Fibroblast of gingiva (primary cell): Measurements from ENCODE around the gene HOXA10.
A peak's percentile ranks its signal among the peaks of the same experiment; 100 is the strongest.

Experiments used
- DNase-seq: peaks from one replicate; pipeline ENCODE4 v3.0.0-alpha.2; 2011; ENCODE audit warnings: low read depth

Gene HOXA10

DNA sequence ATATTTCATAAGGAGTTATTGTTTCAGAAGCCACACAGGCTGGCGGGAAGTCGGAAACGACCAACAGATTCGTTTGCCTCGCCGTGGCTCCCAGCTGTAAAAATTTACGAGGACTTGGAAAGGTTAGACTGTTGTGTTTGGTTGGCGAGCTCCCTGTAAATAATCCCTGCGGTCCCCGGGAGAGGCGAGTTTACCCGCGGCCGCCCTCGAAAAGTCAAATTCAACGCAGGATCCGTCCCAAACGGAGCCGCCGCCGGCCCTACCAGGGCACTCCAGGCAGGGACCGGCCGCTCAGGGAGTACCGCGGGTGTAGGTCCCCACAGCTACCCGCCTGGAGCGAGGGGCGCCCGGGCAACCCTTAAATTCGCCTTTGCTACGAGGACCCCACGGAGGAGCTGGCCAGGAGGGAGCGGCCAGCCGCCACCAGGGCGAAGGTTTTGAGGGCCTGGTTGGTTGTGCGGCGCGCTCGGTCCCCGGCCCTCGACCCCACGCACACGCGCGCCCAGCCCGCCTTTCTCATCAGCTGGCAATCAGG is 8.1 kb downstream of the HOXA10 start:
- no peak for DNase-seq

DNA sequence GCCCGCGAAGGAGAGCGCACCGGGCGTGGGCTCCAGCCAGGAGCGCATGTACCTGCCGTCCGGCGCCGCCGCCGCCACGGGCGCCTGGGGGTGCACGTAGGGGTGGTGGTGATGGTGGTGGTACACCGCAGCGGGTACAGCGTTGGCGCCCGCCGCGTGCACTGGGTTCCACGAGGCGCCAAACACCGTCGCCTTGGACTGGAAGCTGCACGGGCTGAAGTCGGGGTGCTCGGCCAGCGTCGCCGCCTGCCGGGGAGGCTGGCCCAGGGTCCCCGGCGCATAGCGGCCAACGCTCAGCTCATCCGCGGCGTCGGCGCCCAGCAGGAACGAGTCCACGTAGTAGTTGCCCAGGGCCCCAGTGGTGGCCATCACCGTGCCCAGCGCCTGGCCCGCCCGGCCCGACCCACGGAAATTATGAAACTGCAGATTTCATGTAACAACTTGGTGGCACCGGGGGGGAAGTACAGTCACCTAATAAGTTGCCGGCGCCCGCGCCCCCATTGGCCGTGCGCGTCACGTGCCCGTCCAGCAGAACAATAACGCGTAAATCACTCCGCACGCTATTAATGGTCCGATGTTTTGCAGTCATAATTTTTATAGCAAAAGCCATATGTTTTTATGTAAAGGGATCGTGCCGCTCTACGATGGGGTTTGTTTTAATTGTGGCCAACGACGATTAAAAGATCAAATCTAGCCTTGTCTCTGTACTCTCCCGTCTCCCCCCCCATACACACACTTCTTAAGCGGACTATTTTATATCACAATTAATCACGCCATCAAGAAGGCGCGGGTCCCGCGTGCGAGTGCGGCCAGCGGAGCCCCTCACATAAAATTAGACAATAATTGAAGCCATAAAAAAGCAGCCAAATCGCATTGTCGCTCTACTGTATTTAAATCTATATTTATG is 8.8 kb downstream of the HOXA10 start, which contains the start of gene HOXA9:
TSS of gene HOXA9 (minus strand) at position 449 of the 907 bp plus-strand sequence. CDS start at position 369, 80 bp downstream.
- no peak for DNase-seq

DNA sequence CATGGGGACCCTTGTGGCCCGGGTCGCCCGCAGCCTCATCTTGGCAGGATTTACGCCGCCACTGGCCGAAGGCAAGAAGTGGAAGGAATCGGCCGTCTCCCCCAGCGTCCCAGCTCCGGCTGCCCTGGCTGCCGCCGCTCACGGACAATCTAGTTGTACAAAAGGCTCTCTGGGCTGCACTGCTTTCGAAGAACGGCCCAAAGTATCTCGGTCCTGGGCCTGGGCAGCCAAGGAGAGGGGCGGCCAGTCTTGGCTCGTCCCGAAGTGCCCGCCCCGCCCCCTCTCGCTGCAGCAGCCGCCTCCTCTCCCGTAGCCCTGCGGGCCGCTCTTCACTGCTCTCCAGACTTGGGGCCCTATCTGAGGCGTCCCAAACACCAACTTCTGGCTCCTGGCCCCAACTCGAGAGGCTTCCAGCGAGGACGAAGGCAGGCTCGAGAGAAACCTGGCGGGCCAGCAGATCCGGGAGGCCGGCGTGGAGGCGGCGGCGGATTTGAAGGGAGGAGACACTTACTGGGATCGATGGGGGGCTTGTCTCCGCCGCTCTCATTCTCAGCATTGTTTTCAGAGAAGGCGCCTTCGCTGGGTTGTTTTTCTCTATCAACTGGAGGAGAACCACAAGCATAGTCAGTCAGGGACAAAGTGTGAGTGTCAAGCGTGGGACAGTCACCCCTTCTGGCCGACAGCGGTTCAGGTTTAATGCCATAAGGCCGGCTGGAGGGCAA is 9.6 kb downstream of the HOXA10 start:
- no peak for DNase-seq

DNA sequence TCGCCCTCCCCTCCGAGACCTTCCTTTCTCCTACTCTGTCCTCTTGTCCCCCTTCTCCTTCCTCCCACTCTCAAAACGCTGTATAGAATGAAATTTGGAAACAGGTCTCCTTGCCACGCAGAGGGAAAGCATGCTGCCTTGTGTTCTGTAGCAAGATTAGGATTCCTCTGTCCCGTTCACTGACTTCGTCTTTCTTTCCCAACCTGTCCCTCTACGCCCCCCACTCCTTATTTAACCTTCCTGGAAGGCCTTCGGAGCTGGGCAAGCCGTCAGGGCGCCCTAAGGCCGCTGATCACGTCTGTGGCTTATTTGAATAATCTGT is 10.1 kb downstream of the HOXA10 start:
- no peak for DNase-seq

GRCh38 chr7:27163288-27164044 is 10.7 kb downstream of the HOXA10 start:
- DNase-seq = no peak

DNA sequence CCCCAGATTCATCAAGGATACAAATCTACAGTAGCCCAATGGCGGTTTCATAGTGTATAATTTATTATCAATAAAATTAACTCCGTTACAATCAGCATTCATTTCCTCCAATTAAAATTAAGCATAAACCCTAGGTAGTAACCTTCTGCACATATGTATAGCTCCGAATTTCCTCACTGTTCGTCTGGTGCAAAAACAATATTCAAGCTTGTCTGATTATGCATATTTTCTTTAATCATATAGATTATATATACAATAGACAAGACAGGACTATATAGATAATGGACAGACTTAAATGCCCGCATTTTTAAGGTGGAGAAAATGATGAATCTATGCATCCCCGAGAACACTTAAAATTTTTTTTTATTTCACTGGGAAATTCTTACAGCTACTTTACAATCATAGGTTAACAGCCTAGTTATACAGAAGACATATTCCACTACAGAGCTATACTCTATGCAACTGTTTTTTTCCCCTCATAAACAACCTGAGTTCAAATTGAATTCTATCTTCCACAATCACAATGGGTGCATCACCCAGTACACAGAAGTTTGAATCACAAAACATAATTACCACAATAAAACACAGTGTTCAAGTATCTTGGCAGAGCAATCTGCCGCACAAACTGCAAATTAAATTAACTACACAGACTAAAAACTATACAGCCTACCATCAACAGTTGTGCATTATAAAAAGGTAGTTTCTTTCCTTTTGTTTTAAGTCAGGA is 11.4 kb downstream of the HOXA10 start:
- no peak for DNase-seq

DNA sequence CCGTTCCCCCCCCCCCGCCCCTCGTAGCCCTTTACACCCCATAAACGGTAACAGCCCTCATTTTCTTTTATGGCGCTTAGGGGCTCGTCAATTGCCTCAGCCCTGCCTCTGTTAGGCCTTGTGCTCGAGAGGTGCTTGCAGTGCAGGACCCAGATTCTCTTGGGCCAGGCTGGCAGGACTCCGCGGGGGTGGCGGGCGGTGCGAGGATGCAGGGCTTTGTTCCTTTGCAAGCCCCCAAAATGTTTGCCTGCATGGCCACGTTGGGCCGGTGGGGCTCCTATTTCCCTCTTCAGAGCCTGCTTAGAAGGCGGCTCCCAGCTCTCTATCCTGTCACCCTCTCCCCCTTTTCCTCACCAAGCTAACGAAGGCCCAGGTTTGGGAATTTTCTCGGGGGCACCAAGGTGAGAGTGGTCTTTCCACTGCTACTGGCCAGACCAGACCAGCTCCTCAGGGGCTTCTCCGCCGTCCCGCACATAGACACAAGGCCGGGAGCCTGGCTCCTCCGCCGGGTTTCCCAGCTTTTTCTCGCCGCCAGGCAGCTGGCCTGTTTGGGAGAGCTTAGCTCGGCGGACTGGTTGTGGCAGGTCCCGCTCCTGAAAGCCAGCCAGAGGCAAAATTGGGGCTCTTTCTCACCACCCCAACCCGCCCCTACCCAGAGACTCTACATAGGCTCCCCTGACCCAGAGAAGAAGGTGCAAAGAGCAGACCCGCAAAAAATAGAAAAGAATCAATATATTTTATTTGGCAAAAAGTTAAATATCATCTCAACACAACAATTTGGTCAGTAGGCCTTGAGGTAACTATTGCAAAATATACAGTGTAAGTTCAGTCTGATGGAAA is 12.2 kb downstream of the HOXA10 start:
- DNase-seq = no peak

GRCh38 chr7:27161214-27161720 is 12.9 kb downstream of the HOXA10 start:
- no peak for DNase-seq

DNA sequence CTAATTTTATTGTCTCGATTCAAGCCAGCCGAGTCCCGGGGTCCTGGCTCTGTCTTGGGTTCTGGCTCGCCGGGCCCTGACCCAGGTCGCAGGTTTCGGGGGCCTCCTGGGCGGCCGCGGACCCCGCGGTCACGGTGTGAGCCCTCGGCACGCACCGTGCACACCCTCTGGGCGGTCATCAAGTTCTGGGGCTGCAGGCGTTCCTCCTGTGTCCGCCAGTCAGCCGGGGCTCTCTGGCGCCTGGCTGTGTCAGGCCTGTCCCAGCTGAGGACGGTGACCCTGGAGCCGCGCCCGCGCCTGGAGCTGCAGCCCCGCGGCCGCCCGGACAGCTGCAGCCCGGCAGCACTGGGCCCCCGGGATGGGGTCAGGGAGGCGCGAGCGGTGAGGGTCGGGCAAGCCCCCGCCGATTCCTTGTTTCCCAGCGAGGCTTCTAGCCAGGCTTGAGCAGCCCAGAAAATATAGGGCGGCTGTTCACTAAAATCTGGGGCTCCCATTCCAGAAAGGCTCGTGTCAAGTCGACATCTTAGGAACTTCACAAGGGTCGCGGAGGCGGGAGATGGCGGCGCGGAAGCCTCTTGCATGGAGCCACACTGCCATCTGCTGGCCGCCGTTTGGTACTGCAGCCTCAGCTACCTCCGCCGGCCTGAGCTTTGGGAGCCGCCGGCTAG is 13.4 kb downstream of the HOXA10 start:
- peak; percentile 63 for DNase-seq

DNA sequence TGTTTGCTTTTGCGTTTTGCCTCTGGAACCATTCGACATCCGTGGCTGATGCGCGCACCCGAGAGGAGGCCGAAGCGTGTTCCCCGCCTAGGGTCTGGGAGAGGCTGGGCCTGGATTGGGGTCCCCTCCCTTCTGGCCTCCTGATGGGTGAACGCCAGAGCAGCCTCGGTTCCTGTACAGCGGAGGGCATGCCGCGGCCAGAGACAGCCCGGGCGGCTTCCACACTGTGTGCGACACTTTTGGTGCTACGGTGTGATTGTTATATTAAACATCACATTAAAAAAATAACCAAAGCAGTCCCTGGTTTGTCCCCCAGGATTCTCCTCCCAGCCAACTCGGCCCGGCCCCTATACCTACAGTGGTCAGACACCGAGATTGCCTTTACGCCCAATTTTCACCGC is 14.0 kb downstream of the HOXA10 start:
- DNase-seq = no peak

GRCh38 chr7:27159266-27160144 is 14.6 kb downstream of the HOXA10 start:
- no peak for DNase-seq

GRCh38 chr7:27158436-27159265 is 15.5 kb downstream of the HOXA10 start:
- no peak for DNase-seq

GRCh38 chr7:27157702-27158431 is 16.3 kb downstream of the HOXA10 start:
- DNase-seq = no peak

DNA sequence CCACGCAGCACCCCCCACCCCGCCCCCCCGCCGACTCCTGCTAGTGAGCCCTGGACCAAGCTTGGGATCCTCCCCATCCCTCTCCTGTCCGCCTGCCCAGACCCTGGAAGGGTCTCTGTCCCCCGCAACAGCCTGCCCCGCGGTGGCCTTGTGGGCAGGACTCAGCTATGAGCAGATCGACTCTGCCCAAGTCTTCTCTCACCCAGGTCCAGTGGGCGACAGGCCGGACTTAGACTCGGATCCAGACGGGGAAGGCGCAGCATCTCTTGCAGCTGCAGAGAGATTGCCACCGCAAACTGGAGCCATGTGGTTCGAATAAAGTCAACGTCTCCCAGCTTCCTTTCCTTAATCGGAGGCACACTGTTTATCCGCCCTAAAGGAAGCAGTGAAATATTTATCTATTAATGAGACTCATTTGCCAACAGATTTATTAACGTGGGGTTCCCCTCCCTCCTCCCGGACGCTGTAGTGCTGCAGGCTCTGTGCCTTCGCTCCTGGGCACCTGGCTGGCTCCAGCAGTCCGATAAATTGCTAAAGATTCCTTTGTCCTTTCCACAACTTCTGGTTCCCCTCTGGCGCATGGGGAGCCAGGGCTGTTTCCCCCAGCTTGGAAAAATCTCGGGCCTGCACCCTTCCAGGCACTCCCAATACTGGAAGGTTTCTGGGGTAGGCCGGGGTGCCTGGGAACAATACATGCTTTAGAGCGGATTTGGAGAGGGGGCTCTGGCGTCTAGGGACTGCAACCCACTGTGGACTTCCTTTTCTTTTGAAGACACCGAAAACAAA is 17.0 kb downstream of the HOXA10 start:
- no peak for DNase-seq

- no peak for DNase-seq
Measured at GRCh38 chr7:27156508-27156898, 17.6 kb downstream of the HOXA10 start, which contains the start of gene HOXA7. Gene HOXA7 (minus strand): TSS chr7:27156675. CDS start chr7:27156545, 130 bp downstream.

GRCh38 chr7:27155816-27156507 is 18.2 kb downstream of the HOXA10 start:
- DNase-seq = no peak
